SK-N-SH treated with all-trans-retinoic acid at 6 μM for 48 hours (cell line): ENCODE measurements around the gene SH3RF1.
"Not testable (repeated sequence)": the region's sequence is repeated elsewhere in the genome, so short reads cannot be mapped to it uniquely, and the experiment has no call there.

ENCODE experiments used
- ATAC-seq: fragments of 200-7000 bp; cut with Tn5 transposase; 3 replicates; pipeline ENCODE4 v1.9.1; 2020; ENCODE audit warnings: mild to moderate bottlenecking, moderate library complexity
- CSDC2 ChIP-seq: fragments of 250-450 bp; sonication (Bioruptor Pico); IDR thresholded peaks from 2 replicates; pipeline ENCODE4 v1.5.0; 2020; ENCODE audit warnings: mild to moderate bottlenecking, moderate library complexity
- ESRRG ChIP-seq: fragments of 250-450 bp; sonication (Bioruptor Pico); IDR thresholded peaks from 2 replicates; pipeline ENCODE4 v1.6.1; 2021; ENCODE audit warnings: mild to moderate bottlenecking
- GLIS3 ChIP-seq: fragments of 250-450 bp; sonication (Bioruptor Pico); IDR thresholded peaks from 2 replicates; pipeline ENCODE4 v1.5.0; 2020; ENCODE audit warnings: mild to moderate bottlenecking, moderate library complexity
- ISL1 ChIP-seq: fragments of 250-450 bp; sonication (Bioruptor Pico); IDR thresholded peaks from 2 replicates; pipeline ENCODE4 v2.1.2; 2022; ENCODE audit warnings: mild to moderate bottlenecking, moderate library complexity
- OSR1 ChIP-seq: fragments of 250-450 bp; sonication (Bioruptor Pico); IDR thresholded peaks from 2 replicates; pipeline ENCODE4 v1.8.0; 2022; ENCODE audit warnings: moderate library complexity, mild to moderate bottlenecking, inconsistent platforms
- PPARA ChIP-seq: fragments of 250-450 bp; sonication (Bioruptor Pico); IDR thresholded peaks from 2 replicates; pipeline ENCODE4 v1.5.0; 2020; ENCODE audit warnings: mild to moderate bottlenecking, borderline replicate concordance
- SNAI2 ChIP-seq: fragments of 250-450 bp; sonication (Bioruptor Pico); IDR thresholded peaks from 2 replicates; pipeline ENCODE4 v1.5.0; 2020; ENCODE audit warnings: mild to moderate bottlenecking, moderate library complexity
- TOX ChIP-seq: fragments of 250-450 bp; sonication (Bioruptor Pico); IDR thresholded peaks from 2 replicates; pipeline ENCODE4 v1.8.0; 2021; ENCODE audit warnings: mild to moderate bottlenecking, moderate library complexity, borderline replicate concordance
- ZFP3 ChIP-seq: fragments of 250-450 bp; sonication (Bioruptor Pico); IDR thresholded peaks from 2 replicates; pipeline ENCODE4 v1.5.0; 2020; ENCODE audit warnings: mild to moderate bottlenecking, moderate library complexity
- ZFP30 ChIP-seq: fragments of 450-650 bp; formaldehyde crosslinking; IDR thresholded peaks from 2 replicates; pipeline ENCODE4 v1.5.0; 2022; ENCODE audit warnings: mild to moderate bottlenecking, moderate library complexity
- ZNF565 ChIP-seq: fragments of 450-650 bp; formaldehyde crosslinking; conservative IDR thresholded peaks from 2 replicates; pipeline ENCODE4 v1.5.0; 2020; ENCODE audit warnings: low read depth, mild to moderate bottlenecking, moderate library complexity
- ZNF70 ChIP-seq: fragments of 450-650 bp; formaldehyde crosslinking; IDR thresholded peaks from 2 replicates; pipeline ENCODE4 v1.5.0; 2020; ENCODE audit warnings: mild to moderate bottlenecking, moderate library complexity
- ZNF8 ChIP-seq: fragments of 450-650 bp; formaldehyde crosslinking; IDR thresholded peaks from 2 replicates; pipeline ENCODE4 v1.5.0; 2020; ENCODE audit warnings: mild to moderate bottlenecking, moderate library complexity
- TF ChIP-seq, protein P1 (sequence below): fragments of 250-450 bp; sonication (Bioruptor Pico); IDR thresholded peaks from 2 replicates; pipeline ENCODE4 v1.5.1; 2021; ENCODE audit warnings: mild to moderate bottlenecking, moderate library complexity
- TF ChIP-seq, protein P2 (sequence below): fragments of 250-450 bp; sonication (Bioruptor Pico); IDR thresholded peaks from 2 replicates; pipeline ENCODE4 v1.8.0; 2021; ENCODE audit warnings: low read depth, mild to moderate bottlenecking, moderate library complexity, borderline replicate concordance
- TF ChIP-seq, protein P3 (sequence below): fragments of 250-450 bp; sonication (Bioruptor Pico); IDR thresholded peaks from 2 replicates; pipeline ENCODE4 v1.8.0; 2020; ENCODE audit warnings: mild to moderate bottlenecking, moderate library complexity, borderline replicate concordance
- TF ChIP-seq, protein P4 (sequence below): fragments of 250-450 bp; sonication (Bioruptor Pico); IDR thresholded peaks from 2 replicates; pipeline ENCODE4 v1.5.0; 2020; ENCODE audit warnings: mild to moderate bottlenecking, moderate library complexity

Gene SH3RF1

DNA sequence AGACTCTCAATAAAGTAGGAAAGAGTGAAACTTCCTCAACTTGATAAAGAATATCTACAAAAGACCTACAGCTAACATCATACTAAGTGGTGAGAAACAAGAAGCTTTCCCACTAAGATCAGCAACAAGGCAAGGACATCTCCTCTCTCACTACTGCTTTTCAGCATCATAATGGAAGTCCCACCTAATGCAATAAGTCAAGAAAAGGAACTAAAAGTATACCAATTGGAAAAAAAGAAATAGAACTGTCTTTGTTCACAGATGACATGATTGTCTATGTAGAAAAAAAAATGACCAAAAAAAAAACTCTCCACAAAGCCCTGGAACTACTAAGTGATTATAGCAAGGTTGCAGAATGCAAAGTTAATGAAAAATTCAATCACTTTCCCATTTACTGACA is 25.1 kb upstream of the SH3RF1 start:
- no peak for ATAC-seq
- TF ChIP-seq, protein P1, sequence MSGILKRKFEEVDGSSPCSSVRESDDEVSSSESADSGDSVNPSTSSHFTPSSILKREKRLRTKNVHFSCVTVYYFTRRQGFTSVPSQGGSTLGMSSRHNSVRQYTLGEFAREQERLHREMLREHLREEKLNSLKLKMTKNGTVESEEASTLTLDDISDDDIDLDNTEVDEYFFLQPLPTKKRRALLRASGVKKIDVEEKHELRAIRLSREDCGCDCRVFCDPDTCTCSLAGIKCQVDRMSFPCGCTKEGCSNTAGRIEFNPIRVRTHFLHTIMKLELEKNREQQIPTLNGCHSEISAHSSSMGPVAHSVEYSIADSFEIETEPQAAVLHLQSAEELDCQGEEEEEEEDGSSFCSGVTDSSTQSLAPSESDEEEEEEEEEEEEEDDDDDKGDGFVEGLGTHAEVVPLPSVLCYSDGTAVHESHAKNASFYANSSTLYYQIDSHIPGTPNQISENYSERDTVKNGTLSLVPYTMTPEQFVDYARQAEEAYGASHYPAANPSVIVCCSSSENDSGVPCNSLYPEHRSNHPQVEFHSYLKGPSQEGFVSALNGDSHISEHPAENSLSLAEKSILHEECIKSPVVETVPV: no peak
- TF ChIP-seq ZFP3 (no peak), ZNF565 (CRISPR knock-in tag) (no peak), ZNF8 (no peak), ISL1 (no peak), GLIS3 (CRISPR knock-in tag) (no peak), OSR1 (CRISPR knock-in tag) (no peak), ZNF70 (CRISPR knock-in tag) (no peak), SNAI2 (CRISPR knock-in tag) (no peak), CSDC2 (CRISPR knock-in tag) (no peak), ZFP30 (CRISPR knock-in tag) (no peak), ESRRG (CRISPR knock-in tag) (no peak)
- TF ChIP-seq, protein P2, sequence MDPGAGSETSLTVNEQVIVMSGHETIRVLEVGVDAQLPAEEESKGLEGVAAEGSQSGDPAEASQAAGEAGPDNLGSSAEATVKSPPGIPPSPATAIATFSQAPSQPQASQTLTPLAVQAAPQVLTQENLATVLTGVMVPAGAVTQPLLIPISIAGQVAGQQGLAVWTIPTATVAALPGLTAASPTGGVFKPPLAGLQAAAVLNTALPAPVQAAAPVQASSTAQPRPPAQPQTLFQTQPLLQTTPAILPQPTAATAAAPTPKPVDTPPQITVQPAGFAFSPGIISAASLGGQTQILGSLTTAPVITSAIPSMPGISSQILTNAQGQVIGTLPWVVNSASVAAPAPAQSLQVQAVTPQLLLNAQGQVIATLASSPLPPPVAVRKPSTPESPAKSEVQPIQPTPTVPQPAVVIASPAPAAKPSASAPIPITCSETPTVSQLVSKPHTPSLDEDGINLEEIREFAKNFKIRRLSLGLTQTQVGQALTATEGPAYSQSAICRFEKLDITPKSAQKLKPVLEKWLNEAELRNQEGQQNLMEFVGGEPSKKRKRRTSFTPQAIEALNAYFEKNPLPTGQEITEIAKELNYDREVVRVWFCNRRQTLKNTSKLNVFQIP (CRISPR knock-in tag): no peak

DNA sequence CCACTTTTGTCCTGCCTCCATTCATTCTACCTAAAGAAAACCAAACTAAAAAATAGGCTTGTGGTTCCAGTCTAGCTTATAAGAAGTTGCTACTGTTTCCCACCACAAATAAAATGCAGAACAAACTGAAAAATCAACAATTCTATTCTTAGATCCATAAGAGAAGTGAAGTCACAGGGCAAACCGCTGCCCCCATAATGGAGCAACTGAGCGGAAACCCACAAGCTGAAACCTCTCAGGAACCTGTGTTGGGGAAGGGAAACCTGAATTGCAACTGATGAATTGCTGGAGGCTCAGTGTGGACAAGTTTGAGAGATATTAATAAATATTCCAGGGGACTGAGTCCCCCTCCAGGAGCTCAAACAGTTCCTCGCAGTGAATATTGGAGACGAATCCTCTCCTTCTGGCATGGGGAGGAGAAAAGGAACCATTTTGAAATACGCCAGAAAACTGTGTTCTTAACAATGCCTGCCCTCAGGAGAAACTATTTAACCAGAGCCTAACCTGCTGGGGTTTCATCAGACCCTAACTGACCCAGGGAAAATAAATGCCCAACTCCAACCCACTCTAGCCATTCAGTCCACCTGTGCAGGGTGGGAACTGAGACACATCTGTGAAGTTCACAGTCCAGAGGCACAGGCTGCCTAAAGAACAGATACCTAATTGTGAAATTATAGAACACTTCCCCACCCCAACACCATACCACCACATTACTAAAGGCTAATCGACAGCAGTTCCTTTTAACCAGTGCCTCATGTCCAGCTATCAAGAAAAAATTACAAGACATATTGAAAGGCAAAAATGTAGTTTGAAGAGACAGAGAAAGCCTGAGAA is 22.8 kb upstream of the SH3RF1 start:
- no peak for ATAC-seq
- TF ChIP-seq, protein P3, sequence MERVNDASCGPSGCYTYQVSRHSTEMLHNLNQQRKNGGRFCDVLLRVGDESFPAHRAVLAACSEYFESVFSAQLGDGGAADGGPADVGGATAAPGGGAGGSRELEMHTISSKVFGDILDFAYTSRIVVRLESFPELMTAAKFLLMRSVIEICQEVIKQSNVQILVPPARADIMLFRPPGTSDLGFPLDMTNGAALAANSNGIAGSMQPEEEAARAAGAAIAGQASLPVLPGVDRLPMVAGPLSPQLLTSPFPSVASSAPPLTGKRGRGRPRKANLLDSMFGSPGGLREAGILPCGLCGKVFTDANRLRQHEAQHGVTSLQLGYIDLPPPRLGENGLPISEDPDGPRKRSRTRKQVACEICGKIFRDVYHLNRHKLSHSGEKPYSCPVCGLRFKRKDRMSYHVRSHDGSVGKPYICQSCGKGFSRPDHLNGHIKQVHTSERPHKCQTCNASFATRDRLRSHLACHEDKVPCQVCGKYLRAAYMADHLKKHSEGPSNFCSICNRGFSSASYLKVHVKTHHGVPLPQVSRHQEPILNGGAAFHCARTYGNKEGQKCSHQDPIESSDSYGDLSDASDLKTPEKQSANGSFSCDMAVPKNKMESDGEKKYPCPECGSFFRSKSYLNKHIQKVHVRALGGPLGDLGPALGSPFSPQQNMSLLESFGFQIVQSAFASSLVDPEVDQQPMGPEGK (CRISPR knock-in tag): no peak
- TF ChIP-seq, protein P1: no peak
- TF ChIP-seq TOX (CRISPR knock-in tag): no peak
- no peak for TF ChIP-seq ZNF565 (CRISPR knock-in tag)
- no peak for TF ChIP-seq ZFP30 (CRISPR knock-in tag)
- TF ChIP-seq ZNF70 (CRISPR knock-in tag): no peak
- TF ChIP-seq OSR1 (CRISPR knock-in tag): no peak
- no peak for TF ChIP-seq CSDC2 (CRISPR knock-in tag)
- TF ChIP-seq GLIS3 (CRISPR knock-in tag): no peak

DNA sequence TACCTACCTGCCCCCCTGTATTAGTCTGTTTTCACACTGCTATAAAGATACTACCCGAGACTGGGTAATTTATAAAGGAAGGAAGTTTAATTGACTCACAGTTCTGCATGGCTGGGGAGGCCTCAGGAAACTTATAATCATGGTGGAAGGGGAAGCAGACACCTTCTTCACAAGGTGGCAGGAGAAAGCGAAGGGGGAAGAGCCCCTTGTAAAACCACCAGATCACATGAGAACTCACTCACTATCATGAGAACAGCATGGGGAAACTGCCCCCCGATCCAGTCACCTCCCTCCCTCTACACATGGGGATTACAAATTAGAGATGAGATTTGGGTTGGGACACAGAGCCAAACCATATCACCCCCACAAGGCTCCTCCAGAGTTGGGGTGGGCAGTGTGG is 17.2 kb upstream of the SH3RF1 start:
- ATAC-seq: not testable (repeated sequence)

DNA sequence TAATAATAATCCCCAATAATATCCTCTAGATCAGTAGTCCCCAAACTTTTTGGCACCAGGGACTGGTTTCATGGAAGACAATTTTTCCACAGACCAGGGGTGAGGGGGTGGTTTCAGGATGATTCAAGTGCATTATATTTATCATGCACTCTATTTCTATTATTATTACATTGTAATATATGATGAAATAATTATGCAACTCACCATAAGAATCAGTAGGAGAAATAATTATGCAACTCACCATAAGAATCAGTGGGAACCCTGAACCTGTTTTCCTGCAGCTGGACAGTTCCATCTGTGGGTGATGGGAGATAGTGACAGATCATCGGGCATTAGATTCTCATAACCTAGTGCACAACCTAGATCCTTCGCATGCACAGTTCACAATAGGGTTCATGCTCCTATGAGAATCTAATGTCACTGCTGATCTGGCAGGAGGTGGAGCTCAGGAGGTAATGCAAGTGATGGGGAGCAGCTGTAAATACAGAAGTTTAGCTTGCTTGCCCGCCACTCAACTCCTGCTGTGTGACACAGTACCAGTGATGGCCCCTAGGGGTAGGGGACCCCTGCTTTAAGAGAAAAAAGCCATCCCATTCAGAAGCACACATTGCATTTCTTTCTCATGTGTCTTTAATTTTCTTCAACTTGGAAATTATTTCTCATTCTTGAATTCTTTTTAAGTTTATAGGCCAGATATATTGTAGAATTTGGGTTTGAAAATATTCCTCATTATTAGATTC is 16.0 kb upstream of the SH3RF1 start:
- TF ChIP-seq, protein P1: no peak
- no peak for TF ChIP-seq SNAI2 (CRISPR knock-in tag)
- no peak for TF ChIP-seq ZNF565 (CRISPR knock-in tag)
- no peak for TF ChIP-seq PPARA (CRISPR knock-in tag)
- TF ChIP-seq ZNF8: no peak
- TF ChIP-seq, protein P4, sequence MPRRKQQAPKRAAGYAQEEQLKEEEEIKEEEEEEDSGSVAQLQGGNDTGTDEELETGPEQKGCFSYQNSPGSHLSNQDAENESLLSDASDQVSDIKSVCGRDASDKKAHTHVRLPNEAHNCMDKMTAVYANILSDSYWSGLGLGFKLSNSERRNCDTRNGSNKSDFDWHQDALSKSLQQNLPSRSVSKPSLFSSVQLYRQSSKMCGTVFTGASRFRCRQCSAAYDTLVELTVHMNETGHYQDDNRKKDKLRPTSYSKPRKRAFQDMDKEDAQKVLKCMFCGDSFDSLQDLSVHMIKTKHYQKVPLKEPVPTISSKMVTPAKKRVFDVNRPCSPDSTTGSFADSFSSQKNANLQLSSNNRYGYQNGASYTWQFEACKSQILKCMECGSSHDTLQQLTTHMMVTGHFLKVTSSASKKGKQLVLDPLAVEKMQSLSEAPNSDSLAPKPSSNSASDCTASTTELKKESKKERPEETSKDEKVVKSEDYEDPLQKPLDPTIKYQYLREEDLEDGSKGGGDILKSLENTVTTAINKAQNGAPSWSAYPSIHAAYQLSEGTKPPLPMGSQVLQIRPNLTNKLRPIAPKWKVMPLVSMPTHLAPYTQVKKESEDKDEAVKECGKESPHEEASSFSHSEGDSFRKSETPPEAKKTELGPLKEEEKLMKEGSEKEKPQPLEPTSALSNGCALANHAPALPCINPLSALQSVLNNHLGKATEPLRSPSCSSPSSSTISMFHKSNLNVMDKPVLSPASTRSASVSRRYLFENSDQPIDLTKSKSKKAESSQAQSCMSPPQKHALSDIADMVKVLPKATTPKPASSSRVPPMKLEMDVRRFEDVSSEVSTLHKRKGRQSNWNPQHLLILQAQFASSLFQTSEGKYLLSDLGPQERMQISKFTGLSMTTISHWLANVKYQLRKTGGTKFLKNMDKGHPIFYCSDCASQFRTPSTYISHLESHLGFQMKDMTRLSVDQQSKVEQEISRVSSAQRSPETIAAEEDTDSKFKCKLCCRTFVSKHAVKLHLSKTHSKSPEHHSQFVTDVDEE (CRISPR knock-in tag): no peak
- TF ChIP-seq, protein P3 (CRISPR knock-in tag): no peak
- no peak for ATAC-seq
